SH-SY5Y (cell line): Measurements from ENCODE around the gene MMEL1.

Source experiments
- GATA2 ChIP-seq: IDR thresholded peaks from 2 replicates; pipeline ENCODE4 v1.6.1; 2011; ENCODE audit warnings: mild to moderate bottlenecking, low read depth, low read length
- GATA3 ChIP-seq: IDR thresholded peaks from 2 replicates; pipeline ENCODE4 v1.6.1; 2011; ENCODE audit warnings: low read depth, mild to moderate bottlenecking, low read length, moderate library complexity

DNA sequence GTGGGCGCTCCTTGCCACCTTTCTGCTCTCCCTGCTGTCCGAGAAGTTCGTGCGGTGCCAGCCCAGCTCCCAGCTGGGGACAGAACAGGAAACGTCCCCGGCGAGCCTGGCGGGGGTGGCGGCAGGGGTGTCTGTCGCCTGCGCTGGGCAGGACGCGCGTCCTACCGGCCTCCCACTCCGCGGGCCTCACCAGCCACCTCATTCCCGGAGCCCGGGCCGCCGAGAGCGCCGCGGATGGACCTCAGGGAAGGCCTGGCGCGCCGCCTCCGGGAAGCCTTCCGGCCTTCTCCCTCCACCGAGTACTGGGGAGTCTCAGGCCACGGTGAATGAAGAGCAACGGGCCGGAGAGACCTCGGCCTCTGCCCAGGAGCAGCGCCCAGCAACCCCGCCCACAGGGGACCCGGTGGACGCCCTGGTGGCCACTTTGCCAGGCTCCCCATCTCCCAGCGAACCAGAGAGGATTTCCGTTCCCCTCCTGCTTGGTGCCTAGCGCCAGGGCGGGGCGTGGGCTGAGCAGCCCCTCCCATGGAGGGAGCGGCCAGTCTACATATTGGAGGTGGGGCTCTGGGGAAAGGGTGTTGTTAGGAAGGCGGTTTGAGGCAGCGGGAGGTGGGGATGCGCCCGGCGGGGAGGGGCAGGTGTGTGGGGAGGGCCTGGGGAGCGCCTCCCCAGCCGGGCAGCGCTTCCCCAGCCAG lies 86.2 kb downstream of the MMEL1 start:
- no peak for TF ChIP-seq GATA2
- no peak for TF ChIP-seq GATA3
